Calu3 (cell line): Measurements from ENCODE around the gene SMR3A. TPM values are rescaled to one million over a fixed set of nuclear protein-coding genes. Genes with fewer than 3 reads are reported as not detected.

ENCODE experiments used
- BruUV-seq: library from RNA; stranded (reverse); fragments of 400-500 nt; replicated peaks from 2 replicates; lab custom pipeline; 2021; lab: Mats Ljungman, UMichigan
- CTCF ChIA-PET: fragments of 300-600 bp; sonication (Branson Sonifier 250); formaldehyde crosslinking; loops from one replicate; lab custom pipeline; 2022; ENCODE audit warnings: antibody characterized with exemption; lab: Charles Lee
- DNase-seq: peaks from one replicate; pipeline ENCODE4 v3.0.0; 2022
- H3K27ac Mint-ChIP-seq: one replicate; pipeline ENCODE4 v1.8.0; 2022; ENCODE audit warnings: mixed read lengths; ENCODE audit not compliant: unreplicated experiment
- H3K27me3 Mint-ChIP-seq: one replicate; pipeline ENCODE4 v1.8.0; 2022; ENCODE audit warnings: mixed read lengths; ENCODE audit not compliant: unreplicated experiment
- H3K36me3 Mint-ChIP-seq: one replicate; pipeline ENCODE4 v1.8.0; 2022; ENCODE audit warnings: mild to moderate bottlenecking, moderate library complexity, mixed read lengths; ENCODE audit not compliant: insufficient read depth, unreplicated experiment
- H3K4me1 Mint-ChIP-seq: one replicate; pipeline ENCODE4 v1.8.0; 2022; ENCODE audit warnings: mild to moderate bottlenecking, low read depth, mixed read lengths; ENCODE audit not compliant: unreplicated experiment
- H3K4me3 Mint-ChIP-seq: one replicate; pipeline ENCODE4 v1.8.0; 2022; ENCODE audit warnings: mild to moderate bottlenecking, low read depth, moderate library complexity, mixed read lengths; ENCODE audit not compliant: unreplicated experiment
- H3K9me3 Mint-ChIP-seq: one replicate; pipeline ENCODE4 v1.8.0; 2022; ENCODE audit warnings: low read depth, mixed read lengths; ENCODE audit not compliant: unreplicated experiment
- intact Hi-C: fragments of 100-400 bp; cut with micrococcal nuclease; formaldehyde crosslinking; loops from one replicate; pipeline ENCODE4 v1.10.0; 2022; ENCODE audit not compliant: unreplicated experiment
- total RNA-seq: library from RNA; stranded (reverse); gene quantifications from 2 replicates; pipeline ENCODE4 v1.2.3, GENCODE V29; 2022
- TF ChIP-seq, protein P1 (sequence below): fragments of 200-600 bp; IDR thresholded peaks from one replicate; pipeline ENCODE4 v1.8.0; 2022; ENCODE audit warnings: antibody characterized with exemption; ENCODE audit not compliant: unreplicated experiment

The SMR3A gene
- total RNA-seq, 1 experiment from 2014 or later: not detected

DNA sequence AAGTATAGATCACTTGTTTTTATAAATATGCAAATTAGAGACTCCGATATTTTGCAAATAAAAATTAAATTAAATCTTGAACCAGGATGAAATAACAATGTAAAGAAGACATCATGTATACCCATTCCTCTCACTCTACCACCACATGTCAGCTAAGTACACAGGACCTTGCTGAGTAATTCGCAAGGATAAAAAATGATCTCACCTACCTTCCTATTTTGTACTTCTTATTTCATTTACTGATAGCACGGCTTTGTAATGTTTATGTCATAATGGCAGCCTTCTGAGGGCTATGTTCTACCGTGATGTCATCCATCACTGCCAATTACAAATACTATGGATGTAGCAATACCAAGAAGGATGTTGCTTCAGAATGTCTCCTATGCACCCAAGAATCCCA lies 11.4 kb downstream of the SMR3A start:
- BruUV-seq: no TSS peak
- CTCF ChIA-PET: no interaction called here
- intact Hi-C loops: no loop called here

DNA sequence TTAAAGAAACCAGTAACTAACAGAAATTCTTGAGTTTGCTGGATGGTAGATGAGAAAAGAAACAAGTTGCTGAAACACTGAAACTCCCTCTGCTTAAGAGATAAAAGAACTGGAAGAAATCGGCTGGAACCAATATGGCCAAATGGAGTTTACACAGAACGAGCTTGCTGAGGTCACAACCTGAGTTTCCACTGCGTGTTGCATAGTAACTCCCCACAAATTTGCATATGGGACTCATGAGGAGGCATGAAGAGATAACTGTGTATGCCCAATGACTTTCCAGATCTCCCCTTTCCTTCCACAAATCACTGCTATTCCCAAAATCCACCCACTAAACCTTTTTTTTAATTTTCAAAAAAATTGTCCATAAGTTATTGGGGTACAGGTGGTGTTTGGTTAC lies 12.2 kb downstream of the SMR3A start:
- Mint-ChIP-seq H3K9me3 (no peaks in the 10 kb centered on the region), H3K36me3 (no peaks in the 10 kb centered on the region), H3K4me3 (no peak overlapping the region), H3K27me3 (no peaks in the 10 kb centered on the region), H3K27ac (no peak overlapping the region), H3K4me1 (no peaks in the 10 kb centered on the region)
- TF ChIP-seq, protein P1, sequence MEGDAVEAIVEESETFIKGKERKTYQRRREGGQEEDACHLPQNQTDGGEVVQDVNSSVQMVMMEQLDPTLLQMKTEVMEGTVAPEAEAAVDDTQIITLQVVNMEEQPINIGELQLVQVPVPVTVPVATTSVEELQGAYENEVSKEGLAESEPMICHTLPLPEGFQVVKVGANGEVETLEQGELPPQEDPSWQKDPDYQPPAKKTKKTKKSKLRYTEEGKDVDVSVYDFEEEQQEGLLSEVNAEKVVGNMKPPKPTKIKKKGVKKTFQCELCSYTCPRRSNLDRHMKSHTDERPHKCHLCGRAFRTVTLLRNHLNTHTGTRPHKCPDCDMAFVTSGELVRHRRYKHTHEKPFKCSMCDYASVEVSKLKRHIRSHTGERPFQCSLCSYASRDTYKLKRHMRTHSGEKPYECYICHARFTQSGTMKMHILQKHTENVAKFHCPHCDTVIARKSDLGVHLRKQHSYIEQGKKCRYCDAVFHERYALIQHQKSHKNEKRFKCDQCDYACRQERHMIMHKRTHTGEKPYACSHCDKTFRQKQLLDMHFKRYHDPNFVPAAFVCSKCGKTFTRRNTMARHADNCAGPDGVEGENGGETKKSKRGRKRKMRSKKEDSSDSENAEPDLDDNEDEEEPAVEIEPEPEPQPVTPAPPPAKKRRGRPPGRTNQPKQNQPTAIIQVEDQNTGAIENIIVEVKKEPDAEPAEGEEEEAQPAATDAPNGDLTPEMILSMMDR: no peak
- CTCF ChIA-PET: no interaction called here
- intact Hi-C loops: no loop called here
- DNase-seq: no peak
- no TSS peak for BruUV-seq

More for the DNA sequence above, 11.4 kb downstream of the SMR3A start:
- DNase-seq: no peak
- Mint-ChIP-seq H3K27ac (no peak overlapping the region), H3K4me3 (no peak overlapping the region), H3K36me3 (no peaks in the 10 kb centered on the region), H3K27me3 (no peaks in the 10 kb centered on the region), H3K4me1 (no peaks in the 10 kb centered on the region), H3K9me3 (no peaks in the 10 kb centered on the region)
- TF ChIP-seq, protein P1: no peak

DNA sequence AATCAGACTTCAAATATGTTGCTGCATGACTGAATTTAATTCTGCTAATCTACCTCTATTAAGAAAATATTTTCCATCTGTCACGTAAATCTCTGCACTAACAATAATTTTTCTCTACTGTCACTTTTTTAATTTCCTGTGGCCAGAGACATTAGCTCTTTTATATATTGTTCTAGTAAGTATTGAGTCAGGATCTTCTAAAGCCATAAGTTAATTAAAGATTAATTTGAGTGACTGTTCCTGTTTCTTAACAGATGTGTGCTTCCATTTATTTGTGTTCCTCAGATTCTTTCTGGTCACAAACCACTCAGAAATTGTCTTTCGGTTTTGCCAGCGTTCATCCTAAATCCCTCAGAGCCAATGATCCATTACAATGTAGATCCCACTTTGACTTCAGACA lies 20.0 kb downstream of the SMR3A start:
- no peak overlapping the region for H3K4me3 Mint-ChIP-seq
- H3K36me3 Mint-ChIP-seq: no peaks in the 10 kb centered on the region
- no TSS peak for BruUV-seq
- H3K27ac Mint-ChIP-seq: no peak overlapping the region
- DNase-seq: no peak
- CTCF ChIA-PET: interaction anchor here (0.9 kb wide), 1 partner anchor 142 kb away, joined by 3 read pairs; no protein-coding TSS in a partner anchor
- H3K9me3 Mint-ChIP-seq: no peaks in the 10 kb centered on the region
- no peaks in the 10 kb centered on the region for H3K4me1 Mint-ChIP-seq
- TF ChIP-seq, protein P1: no peak
- intact Hi-C loops: no loop called here
- H3K27me3 Mint-ChIP-seq: no peaks in the 10 kb centered on the region

DNA sequence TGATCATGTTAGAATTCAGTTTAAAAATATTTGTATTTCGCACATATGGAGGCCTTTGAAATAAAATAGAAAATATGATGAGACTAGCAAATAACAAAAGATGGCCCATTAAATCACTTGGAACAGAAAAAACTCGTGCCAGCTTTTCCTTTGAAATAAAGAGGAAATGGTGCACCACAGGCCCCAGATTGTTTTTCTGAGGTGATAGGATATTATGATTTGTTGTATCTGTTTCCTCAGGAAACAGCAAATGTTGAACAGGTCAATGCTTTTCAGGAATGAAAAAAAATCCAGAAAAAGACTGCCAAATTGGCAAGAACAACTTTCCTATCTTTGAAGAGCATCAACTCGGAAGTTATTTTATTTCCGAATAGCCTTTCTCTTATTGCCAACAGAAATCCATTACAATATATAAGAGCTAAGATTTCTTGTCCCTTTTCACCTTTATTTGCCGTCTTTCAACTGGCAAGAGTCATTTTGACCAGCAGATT lies 22.2 kb downstream of the SMR3A start, which contains the start of gene SMR3B:
TSS of gene SMR3B (plus strand) at position 441 of the 491 bp plus-strand sequence. CDS start 1,380 bp downstream, outside the sequence.
- DNase-seq: no peak
- CTCF ChIA-PET: no interaction called here
- Mint-ChIP-seq H3K4me3 (no peak within 1 kb of the TSS), H3K9me3 (no peaks in the 10 kb centered on the region), H3K27me3 (no peaks in the 10 kb centered on the region), H3K36me3 (no peaks in the 10 kb centered on the region), H3K4me1 (no peaks in the 10 kb centered on the region), H3K27ac (no peak within 1 kb of the TSS)
- no TSS peak for BruUV-seq
- TF ChIP-seq, protein P1: no peak
- intact Hi-C loops: no loop called here
